Loucy (cell line): ENCODE results near the gene SLC16A7.

Source experiments
- CTCF ChIP-seq: fragments of 200-600 bp; sonication (generic); conservative IDR thresholded peaks from 2 replicates; pipeline ENCODE4 v1.5.1; 2014; ENCODE audit warnings: mild to moderate bottlenecking, antibody characterized with exemption, low read length
- EZH2phosphoT487 ChIP-seq: fragments of 200-600 bp; IDR thresholded peaks from 2 replicates; pipeline ENCODE4 v1.6.1; 2018; ENCODE audit warnings: antibody characterized with exemption, mild to moderate bottlenecking, moderate library complexity, borderline replicate concordance

GRCh38 chr12:59700153-59700450 lies 104.3 kb downstream of the SLC16A7 start:
- TF ChIP-seq CTCF (no peak), EZH2phosphoT487 (no peak)
